Measurements from ENCODE around the gene RDH16.

GRCh38 chr12:56953314-56953713 lies 4.1 kb downstream of the RDH16 start:
- TF ChIP-seq RAD21 (IDR thresholded peaks at IDR 0.05; ENCODE audit: low read depth) (no peak), REST (IDR thresholded peaks at IDR 0.05; ENCODE audit: low read depth) (no peak), TAF1 (IDR thresholded peaks at IDR 0.05; ENCODE audit: low read depth) (no peak), EP300 (IDR thresholded peaks at IDR 0.05; ENCODE audit: borderline replicate concordance) (no peak), CREB1 (IDR thresholded peaks at IDR 0.05; ENCODE audit: low read depth) (no peak), YY1 (IDR thresholded peaks at IDR 0.05; ENCODE audit: low read depth) (no peak), CEBPB (IDR thresholded peaks at IDR 0.05) (no peak), TEAD4 (IDR thresholded peaks at IDR 0.05) (no peak), TCF12 (IDR thresholded peaks at IDR 0.05; ENCODE audit: low read depth) (no peak), MAX (IDR thresholded peaks at IDR 0.05) (no peak), ZBTB7A (IDR thresholded peaks at IDR 0.05; ENCODE audit: low read depth) (no peak), EGR1 (IDR thresholded peaks at IDR 0.05) (no peak), NFIC (IDR thresholded peaks at IDR 0.05) (no peak)
